HepG2 (cell line): ENCODE data around the gene PSMD4. TPM values are rescaled to one million over a fixed set of nuclear protein-coding genes. Genes with fewer than 3 reads are reported as not detected.

Source experiments
- FOXO1 ChIP-seq: sonication (generic); formaldehyde crosslinking; IDR thresholded peaks from 2 replicates; pipeline ENCODE4 v1.4.0; 2020; ENCODE audit warnings: missing genetic modification reagents
- HNRNPLL ChIP-seq: fragments of 200-400 bp; formaldehyde crosslinking; IDR thresholded peaks from 2 replicates; pipeline ENCODE4 v1.6.1; 2017; ENCODE audit warnings: mild to moderate bottlenecking, low read depth, low read length; ENCODE audit not compliant: poor library complexity, severe bottlenecking
- KAT7 ChIP-seq: IDR thresholded peaks from 2 replicates; pipeline ENCODE4 v1.6.1; 2018; ENCODE audit warnings: borderline replicate concordance, missing compliant biosample characterization
- MED1 ChIP-seq: sonication (generic); formaldehyde crosslinking; IDR thresholded peaks from 2 replicates; pipeline ENCODE4 v1.4.0; 2020; ENCODE audit warnings: missing genetic modification reagents
- MIXL1 ChIP-seq: IDR thresholded peaks from 2 replicates; pipeline ENCODE4 v1.6.1; 2016
- NFIB ChIP-seq: sonication (generic); formaldehyde crosslinking; IDR thresholded peaks from 2 replicates; pipeline ENCODE4 v1.9.0; 2021; ENCODE audit warnings: missing genetic modification reagents, mild to moderate bottlenecking, borderline replicate concordance
- REPIN1 ChIP-seq: sonication (generic); formaldehyde crosslinking; IDR thresholded peaks from 2 replicates; pipeline ENCODE4 v1.8.0; 2022; ENCODE audit warnings: missing genetic modification reagents, low read depth, mild to moderate bottlenecking, borderline replicate concordance
- SNAPC5 ChIP-seq: sonication (generic); formaldehyde crosslinking; IDR thresholded peaks from 2 replicates; pipeline ENCODE4 v1.8.1; 2023; ENCODE audit warnings: mild to moderate bottlenecking, missing genetic modification reagents, borderline replicate concordance
- SRSF4 ChIP-seq: fragments of 200-400 bp; formaldehyde crosslinking; IDR thresholded peaks from one replicate; pipeline ENCODE4 v1.6.1; 2018; ENCODE audit warnings: mild to moderate bottlenecking, low read depth, low read length, moderate library complexity; ENCODE audit not compliant: poor library complexity, severe bottlenecking
- TCF7L2 ChIP-seq: IDR thresholded peaks from 2 replicates; pipeline ENCODE4 v1.6.1; 2011; ENCODE audit warnings: mild to moderate bottlenecking, low read depth, low read length, moderate library complexity
- TOPORS ChIP-seq: sonication (generic); formaldehyde crosslinking; IDR thresholded peaks from 2 replicates; pipeline ENCODE4 v1.8.0; 2023; ENCODE audit warnings: mild to moderate bottlenecking, missing genetic modification reagents
- ZBTB39 ChIP-seq: sonication (generic); formaldehyde crosslinking; IDR thresholded peaks from 2 replicates; pipeline ENCODE4 v1.5.0; 2020; ENCODE audit warnings: missing genetic modification reagents
- ZBTB40 ChIP-seq, 2 experiments: fragments of 450-650 bp in 1 of 2; sonication (generic) in 1 of 2; formaldehyde crosslinking in 1 of 2; IDR thresholded peaks; 2 replicates each; pipeline versions ENCODE4 v1.6.1 to v1.8.0; 2016 to 2022; ENCODE audit warnings: antibody characterized with exemption in 1 of 2, mild to moderate bottlenecking in 1 of 2, missing genetic modification reagents in 1 of 2
- ZFY ChIP-seq: sonication (generic); formaldehyde crosslinking; IDR thresholded peaks from 2 replicates; pipeline ENCODE4 v1.4.0; 2020; ENCODE audit warnings: missing genetic modification reagents
- ZNF569 ChIP-seq: sonication (generic); formaldehyde crosslinking; IDR thresholded peaks from 2 replicates; pipeline ENCODE4 v1.5.0; 2020; ENCODE audit warnings: mild to moderate bottlenecking, missing genetic modification reagents, moderate library complexity, borderline replicate concordance
- ZSCAN29 ChIP-seq: sonication (generic); formaldehyde crosslinking; conservative IDR thresholded peaks from 2 replicates; pipeline ENCODE4 v1.4.0; 2020; ENCODE audit warnings: mild to moderate bottlenecking, missing genetic modification reagents
- polyA plus RNA-seq, 8 experiments: library from polyadenylated mRNA; depleted of rRNA in 3 of 8; stranded (reverse) in 7 of 8; unstranded in 1 of 8; fragments of >200 nt; fragmentation: Illumina TruSeq in 4 of 8; extraction: Trizol in 4 of 8; gene quantifications; 2 replicates each; pipeline versions ENCODE4 v1.2.1 to v1.2.3, GENCODE V29; 2011 to 2016; ENCODE audit warnings: low read depth in 4 of 8, missing spikeins in 1 of 8, mixed read lengths in 1 of 8; ENCODE audit not compliant: insufficient read depth in 1 of 8
- total RNA-seq, 5 experiments: library from RNA; depleted of rRNA; stranded (reverse); fragments of >200 nt; fragmentation: Illumina TruSeq; extraction: Trizol; gene quantifications; 2 replicates each; pipeline ENCODE4 v1.2.3, GENCODE V29; 2016; ENCODE audit warnings: low read depth in 1 of 5

Gene PSMD4
- total and polyA plus RNA-seq, 2 of the 13 experiments (the other 11 are each of a cell fraction or from before 2014, with no cell fraction given) = 194 to 243 TPM

- TF ChIP-seq ZBTB40 (IDR thresholded peaks at IDR 0.05) (no peak), ZBTB40 (CRISPR knock-in tag; IDR thresholded peaks at IDR 0.05) (peak; percentile 28; the same call in 1 of the 2 replicates), ZSCAN29 (no peak), REPIN1 (CRISPR knock-in tag) (peak; percentile 50; the same call in 1 of the 2 replicates), MIXL1 (CRISPR knock-in tag) (no peak; the same call in 1 of the 2 replicates), NFIB (CRISPR knock-in tag) (no peak), SRSF4 (no peak), FOXO1 (no peak), TCF7L2 (no peak), TOPORS (no peak), ZBTB39 (CRISPR knock-in tag) (no peak), HNRNPLL (peak; percentile 25), SNAPC5 (CRISPR knock-in tag) (no peak), ZNF569 (no peak), KAT7 (CRISPR knock-in tag) (peak; percentile 57; the same call in 1 of the 2 replicates), MED1 (CRISPR knock-in tag) (peak; percentile 44), ZFY (CRISPR knock-in tag) (peak; percentile 74)
These were observed at the start of gene PSMD4 (continued) for GRCh38 chr1:151254217-151255213.
